Muscle layer of duodenum (tissue), 2 donors: ENCODE results near the gene PKD1L1.

Experiments used
- H3K27ac ChIP-seq: one replicate; pipeline ENCODE4 v1.7.0; 2013; ENCODE audit warnings: mild to moderate bottlenecking, low read length
- H3K27me3 ChIP-seq: one replicate; pipeline ENCODE4 v1.7.0; 2013; ENCODE audit warnings: low read depth, mild to moderate bottlenecking, control low read depth, low read length
- H3K36me3 ChIP-seq, 2 donors: one replicate each; pipeline ENCODE4 v1.7.0; 2013; ENCODE audit warnings: low read length in 2 of 2, control low read depth in 1 of 2, mild to moderate bottlenecking in 1 of 2; ENCODE audit not compliant: insufficient read depth in 2 of 2, control insufficient read depth in 1 of 2
- H3K4me1 ChIP-seq, 2 donors: one replicate each; pipeline ENCODE4 v1.7.0; 2013; ENCODE audit warnings: low read length in 2 of 2, mild to moderate bottlenecking in 2 of 2, control low read depth in 1 of 2, moderate library complexity in 1 of 2; ENCODE audit not compliant: insufficient read depth in 2 of 2, control insufficient read depth in 1 of 2
- H3K4me3 ChIP-seq, 2 donors: one replicate each; pipeline ENCODE4 v1.7.0; 2013; ENCODE audit warnings: low read length in 2 of 2, low read depth in 1 of 2, mild to moderate bottlenecking in 1 of 2
- H3K9me3 ChIP-seq, 2 donors: one replicate each; pipeline ENCODE4 v1.7.0; 2013; ENCODE audit warnings: low read length in 2 of 2, control low read depth in 1 of 2, mild to moderate bottlenecking in 1 of 2; ENCODE audit not compliant: control insufficient read depth in 1 of 2
- donor health status: healthy.

PKD1L1 gene

DNA sequence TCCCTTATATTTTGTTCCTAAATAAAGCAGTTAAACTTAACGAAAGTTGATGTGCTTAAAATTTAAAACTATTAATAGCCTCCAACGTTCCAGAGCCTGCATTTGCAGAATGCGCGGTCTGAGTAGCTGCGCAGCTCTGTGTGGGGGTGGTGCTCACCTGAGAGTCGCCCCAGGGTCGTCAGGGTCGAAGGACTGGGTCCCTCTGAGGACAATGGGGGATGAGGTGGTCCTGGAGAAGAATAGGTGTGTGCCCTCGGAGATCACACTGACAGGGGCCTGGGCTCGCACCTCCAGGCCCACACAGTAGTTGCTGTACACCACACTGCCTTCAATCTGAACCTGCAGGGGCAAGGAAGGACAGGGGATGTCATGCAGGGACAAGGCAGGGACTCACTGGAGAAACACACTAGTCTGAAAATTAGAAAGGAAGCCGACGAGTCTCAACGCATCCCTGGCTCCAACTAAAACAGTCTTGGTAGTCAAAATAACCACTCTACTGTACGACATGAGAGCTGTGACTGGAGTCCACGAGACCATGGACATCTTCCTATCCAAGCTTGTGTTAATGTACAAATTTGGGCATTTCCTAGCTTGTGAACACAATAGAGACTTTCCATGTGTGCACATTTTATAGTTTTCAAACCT lies 54.4 kb downstream of the PKD1L1 start:
- H3K4me1 ChIP-seq: no peaks in the 10 kb centered on the region
- no peak overlapping the region for H3K4me3 ChIP-seq
- no peak overlapping the region for H3K27ac ChIP-seq
- H3K27me3 ChIP-seq: no peaks in the 10 kb centered on the region
- H3K36me3 ChIP-seq: no peaks in the 10 kb centered on the region
- H3K9me3 ChIP-seq: no peaks in the 10 kb centered on the region

DNA sequence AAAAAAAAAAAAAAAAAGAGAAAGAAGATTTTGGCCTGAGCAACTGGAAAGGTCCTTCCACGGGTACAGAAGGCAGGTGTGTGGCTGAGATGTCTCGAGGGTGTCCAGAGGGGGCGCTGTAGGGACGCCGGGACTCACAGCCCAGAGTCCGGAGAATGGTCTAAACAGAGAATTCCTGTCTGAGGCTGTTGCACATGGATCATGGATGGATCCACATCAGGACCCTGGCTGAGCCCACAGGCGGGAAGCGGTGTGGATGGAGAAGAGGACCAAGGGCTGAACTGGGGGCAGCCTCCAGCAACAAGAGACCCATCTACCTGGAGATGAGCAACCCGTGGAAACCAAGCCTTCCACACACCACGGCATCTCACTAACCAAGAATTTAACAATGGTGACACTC lies 55.0 kb downstream of the PKD1L1 start:
- Histone ChIP-seq H3K9me3 (no peaks in the 10 kb centered on the region), H3K4me3 (no peak overlapping the region), H3K27me3 (no peaks in the 10 kb centered on the region), H3K36me3 (no peaks in the 10 kb centered on the region), H3K27ac (no peak overlapping the region), H3K4me1 (no peaks in the 10 kb centered on the region)

DNA sequence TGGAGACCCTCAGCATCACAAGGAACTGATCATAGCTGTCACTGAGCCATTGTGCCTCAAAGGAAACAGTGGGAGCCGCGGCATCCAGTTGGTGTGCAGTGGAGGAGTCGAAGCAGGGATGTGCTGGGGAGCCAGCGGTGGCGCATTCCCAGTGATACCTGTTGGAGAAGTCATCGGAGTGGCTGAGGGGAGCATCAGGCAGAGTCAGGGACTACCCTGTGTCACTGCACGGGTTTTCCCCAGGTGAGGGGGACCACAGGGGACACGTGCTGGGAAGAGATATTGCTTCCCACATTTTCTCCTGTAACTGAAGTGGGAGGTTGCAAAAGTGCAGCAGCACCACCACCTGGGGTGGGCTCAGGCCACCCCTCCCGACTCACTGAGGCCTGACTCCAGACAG lies 57.7 kb downstream of the PKD1L1 start:
- Histone ChIP-seq H3K27me3 (no peaks in the 10 kb centered on the region), H3K36me3 (no peaks in the 10 kb centered on the region), H3K27ac (no peak overlapping the region), H3K4me3 (no peak overlapping the region), H3K9me3 (no peaks in the 10 kb centered on the region), H3K4me1 (no peaks in the 10 kb centered on the region)

DNA sequence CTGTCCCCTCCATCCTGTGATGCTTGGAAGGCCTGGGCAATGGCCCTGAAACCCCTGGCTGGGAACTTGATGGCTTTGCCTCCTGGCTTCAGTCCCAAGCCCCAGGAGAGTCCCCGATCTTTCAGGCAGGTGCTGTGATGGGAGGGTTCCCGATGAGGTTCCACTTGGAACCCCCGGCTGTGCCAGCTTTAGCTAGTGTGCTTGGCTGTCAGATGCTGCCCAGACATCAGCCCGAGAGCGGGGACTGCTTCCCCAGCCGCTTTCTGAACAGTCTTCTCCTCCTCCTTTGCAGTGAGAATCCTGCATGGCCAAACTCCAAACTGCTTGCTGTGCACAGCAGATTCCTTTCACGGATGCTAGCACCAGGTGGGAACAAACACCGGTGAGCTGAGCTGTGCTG lies 58.1 kb downstream of the PKD1L1 start:
- Histone ChIP-seq H3K9me3 (no peaks in the 10 kb centered on the region), H3K4me1 (no peaks in the 10 kb centered on the region)

DNA sequence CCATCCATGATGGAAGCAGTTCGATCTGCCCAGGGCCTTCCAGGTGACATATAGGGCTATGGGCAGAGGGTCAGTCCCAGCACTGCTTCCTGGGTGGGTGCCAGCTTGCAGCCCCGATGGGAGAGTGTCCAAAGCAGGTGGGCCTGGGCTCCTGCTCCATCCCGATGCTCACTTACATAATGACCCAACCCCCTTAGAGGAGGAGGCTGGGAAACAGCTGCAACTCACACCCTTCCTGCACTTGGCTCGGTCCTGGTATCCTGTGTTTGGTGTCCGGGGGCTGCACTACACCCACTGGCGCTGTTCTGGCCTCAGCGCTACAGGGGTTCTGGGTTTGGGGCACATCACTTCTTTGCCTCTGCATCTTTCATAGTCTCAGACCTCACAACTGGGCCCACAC lies 58.5 kb downstream of the PKD1L1 start:
- Histone ChIP-seq H3K4me1 (no peaks in the 10 kb centered on the region), H3K27ac (no peak overlapping the region), H3K4me3 (no peak overlapping the region)

More for the DNA sequence above, 58.1 kb downstream of the PKD1L1 start:
- Histone ChIP-seq H3K4me3 (no peak overlapping the region), H3K27me3 (no peaks in the 10 kb centered on the region), H3K36me3 (no peaks in the 10 kb centered on the region), H3K27ac (no peak overlapping the region)

DNA sequence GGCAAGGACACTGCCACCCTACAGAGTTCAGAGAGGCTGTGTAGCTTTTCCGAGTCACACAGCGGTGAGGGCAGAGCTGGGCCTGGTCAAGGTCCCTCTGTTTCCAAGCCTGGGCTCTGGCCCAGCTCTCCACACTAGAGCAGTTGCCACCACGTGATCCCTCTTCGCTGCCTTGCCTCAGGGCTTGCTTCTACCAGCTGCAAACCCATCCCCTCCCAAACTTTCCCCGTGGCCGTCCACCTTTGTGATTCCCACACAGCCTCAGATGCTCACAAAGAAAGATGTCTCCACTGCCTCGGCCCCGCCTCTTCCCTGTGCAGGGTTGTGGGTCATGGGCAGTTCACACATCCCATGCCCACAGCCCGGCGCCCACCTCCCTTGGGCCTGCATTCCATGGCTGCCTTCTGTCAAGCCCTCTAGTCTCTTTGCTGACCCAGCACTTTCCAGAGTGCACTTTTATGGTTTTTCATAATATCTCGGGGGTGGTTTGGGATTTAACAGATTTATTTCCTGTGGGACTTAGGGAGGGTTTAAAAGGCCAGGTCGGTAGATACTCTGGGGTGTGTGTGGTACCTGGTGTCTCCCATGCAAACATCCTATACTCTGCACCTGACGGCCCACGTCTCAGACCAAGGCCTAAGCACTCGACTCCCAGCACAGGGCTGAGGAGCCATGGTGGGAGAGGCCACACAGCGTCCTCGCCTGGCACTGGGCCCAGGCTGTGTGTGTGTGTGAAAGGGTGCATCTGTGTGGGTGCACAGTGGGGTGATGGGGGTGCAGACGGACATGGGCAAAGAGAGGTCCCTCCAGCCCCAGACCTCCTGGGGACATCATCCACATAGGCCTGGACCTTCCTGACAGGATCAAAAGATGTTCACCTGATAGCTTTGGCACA lies 59.6 kb downstream of the PKD1L1 start:
- no peak overlapping the region for H3K4me3 ChIP-seq
- H3K27ac ChIP-seq: no peak overlapping the region
- no peaks in the 10 kb centered on the region for H3K27me3 ChIP-seq
- H3K4me1 ChIP-seq: no peaks in the 10 kb centered on the region
- H3K36me3 ChIP-seq: no peaks in the 10 kb centered on the region
- no peaks in the 10 kb centered on the region for H3K9me3 ChIP-seq

More for the DNA sequence above, 58.5 kb downstream of the PKD1L1 start:
- Histone ChIP-seq H3K9me3 (no peaks in the 10 kb centered on the region), H3K36me3 (no peaks in the 10 kb centered on the region), H3K27me3 (no peaks in the 10 kb centered on the region)

DNA sequence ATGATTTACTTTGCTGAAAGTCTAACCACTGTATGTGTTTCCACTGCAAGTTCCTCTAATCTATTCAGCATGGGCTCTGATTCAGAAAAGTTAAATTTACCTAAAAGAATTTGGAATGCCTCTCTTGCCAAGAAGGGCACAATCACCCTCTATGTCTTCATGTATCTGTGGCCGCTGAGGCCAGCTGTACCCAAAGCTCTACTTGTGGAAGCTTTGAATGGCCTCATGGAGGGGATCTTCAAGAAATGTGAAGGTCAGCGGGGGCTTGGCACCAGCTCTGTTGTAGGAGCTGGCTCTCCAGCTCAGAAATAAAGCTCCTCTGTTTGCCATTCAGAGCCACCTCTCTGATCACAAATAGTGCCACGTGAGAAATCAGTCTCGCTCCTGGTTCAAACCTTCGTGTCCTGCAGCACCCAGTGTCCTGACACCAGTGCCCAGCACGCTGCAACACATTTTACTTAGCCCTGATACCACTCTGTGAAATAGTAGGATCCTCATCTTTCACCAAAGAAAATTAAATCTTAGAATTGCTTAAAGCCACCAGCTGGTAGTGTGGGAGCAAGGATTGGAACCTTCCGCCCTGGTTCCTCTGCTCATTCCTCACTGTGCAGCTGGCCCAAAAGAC lies 61.1 kb downstream of the PKD1L1 start:
- Histone ChIP-seq H3K9me3 (no peaks in the 10 kb centered on the region), H3K4me1 (no peaks in the 10 kb centered on the region), H3K36me3 (no peaks in the 10 kb centered on the region), H3K4me3 (no peak overlapping the region), H3K27ac (no peak overlapping the region), H3K27me3 (no peaks in the 10 kb centered on the region)

DNA sequence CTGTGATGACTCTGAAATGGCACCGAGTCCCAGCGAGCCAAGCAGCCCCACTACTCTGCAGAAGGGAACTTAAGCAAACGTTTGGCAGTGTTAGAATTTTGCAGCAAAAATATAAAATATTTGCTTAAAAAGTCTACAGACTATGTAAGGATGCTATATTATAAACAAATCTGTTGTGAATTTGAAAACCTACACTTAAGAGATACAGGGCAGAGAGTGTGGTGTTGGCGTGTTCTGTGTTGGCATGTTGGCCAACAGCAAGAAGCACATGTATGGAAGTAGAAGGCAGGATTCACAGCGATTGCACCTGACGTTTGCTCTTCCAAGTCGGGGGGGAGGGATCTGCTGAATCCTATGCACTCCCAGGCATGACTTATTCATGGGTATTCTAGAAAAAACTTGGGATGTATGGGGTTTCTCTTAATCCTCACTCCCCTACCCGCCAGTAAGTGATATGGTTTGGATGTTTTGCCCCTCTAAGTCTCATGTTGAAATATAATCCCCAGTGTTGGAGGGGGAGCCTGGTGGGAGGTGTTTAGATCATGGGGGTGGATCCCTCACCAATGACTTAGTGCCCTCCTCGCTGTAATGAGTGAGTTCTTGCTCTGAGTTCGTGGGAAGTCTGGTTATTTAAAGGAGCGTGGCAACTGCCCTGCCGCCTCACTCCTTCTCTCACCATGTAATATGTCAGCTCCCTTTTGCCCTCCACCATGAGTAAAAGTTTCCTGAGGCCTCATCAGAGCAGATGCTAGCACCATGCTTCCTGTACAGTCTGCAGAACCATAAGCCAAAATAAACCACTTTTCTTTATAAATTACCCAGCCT lies 62.1 kb downstream of the PKD1L1 start:
- Histone ChIP-seq H3K27me3 (no peaks in the 10 kb centered on the region), H3K36me3 (no peaks in the 10 kb centered on the region), H3K27ac (no peak overlapping the region), H3K9me3 (no peaks in the 10 kb centered on the region), H3K4me1 (no peaks in the 10 kb centered on the region), H3K4me3 (no peak overlapping the region)

DNA sequence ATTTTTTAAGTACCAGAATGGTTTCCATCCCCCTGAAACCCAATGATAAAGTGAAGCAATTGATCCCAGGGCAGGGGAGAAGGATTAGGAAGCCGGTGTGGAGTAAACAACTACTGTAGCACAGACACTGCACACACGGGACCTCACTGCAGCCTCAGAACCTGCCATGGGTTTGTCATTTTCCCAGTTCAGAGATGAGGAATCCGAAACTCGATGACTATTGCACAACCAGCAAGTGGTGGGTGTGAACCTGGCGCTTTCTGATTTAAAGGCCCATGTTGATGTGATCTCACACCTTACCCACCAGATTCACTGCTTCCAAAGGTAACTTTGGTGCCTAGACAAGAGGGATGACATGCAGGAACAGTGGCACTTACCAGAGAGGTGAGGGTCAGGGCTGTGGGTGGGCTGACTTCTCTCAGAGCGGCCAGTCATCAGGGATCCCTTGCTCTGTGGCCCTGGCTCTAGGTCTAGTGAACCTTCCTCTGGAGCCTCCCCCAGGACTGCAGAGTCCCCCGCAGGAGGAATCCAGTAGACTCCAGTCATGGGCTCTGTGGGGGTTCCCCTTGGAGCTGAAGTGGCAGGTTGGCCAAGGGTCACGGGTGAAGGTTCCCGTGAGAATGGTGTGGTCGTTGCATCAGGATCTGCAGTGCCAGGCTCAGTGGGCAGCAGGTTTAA lies 62.8 kb downstream of the PKD1L1 start:
- H3K27ac ChIP-seq: no peak overlapping the region
- H3K4me1 ChIP-seq: no peaks in the 10 kb centered on the region
- no peaks in the 10 kb centered on the region for H3K27me3 ChIP-seq
- H3K9me3 ChIP-seq: no peaks in the 10 kb centered on the region
- H3K36me3 ChIP-seq: no peaks in the 10 kb centered on the region
- H3K4me3 ChIP-seq: no peak overlapping the region

DNA sequence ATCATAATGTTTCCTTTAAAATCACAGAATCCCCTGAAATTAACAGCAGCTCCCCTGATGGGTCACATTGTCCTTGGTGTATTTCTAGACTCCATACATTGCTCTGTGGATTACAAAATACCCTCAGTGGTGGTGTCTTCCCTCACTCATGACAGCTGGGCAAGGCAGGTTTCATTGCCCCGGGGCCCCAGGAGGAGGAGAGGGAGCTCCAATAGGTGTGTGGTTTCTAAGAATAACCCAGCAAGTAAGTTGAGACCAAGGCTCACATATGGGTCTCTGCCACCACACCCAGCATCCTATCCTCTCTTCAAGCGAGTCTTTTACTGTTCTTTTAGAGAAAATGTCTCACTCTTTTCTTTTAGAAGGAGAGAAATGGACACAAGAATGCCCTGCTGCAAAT lies 63.6 kb downstream of the PKD1L1 start:
- no peaks in the 10 kb centered on the region for H3K4me1 ChIP-seq
- H3K9me3 ChIP-seq: no peaks in the 10 kb centered on the region
- H3K36me3 ChIP-seq: no peaks in the 10 kb centered on the region
- H3K4me3 ChIP-seq: no peak overlapping the region
- H3K27me3 ChIP-seq: no peaks in the 10 kb centered on the region
- no peak overlapping the region for H3K27ac ChIP-seq
